ENCODE data around the gene PTGS1. TPM values are rescaled to one million over a fixed set of nuclear protein-coding genes. Genes with fewer than 3 reads are reported as not detected.

Gene PTGS1
- total RNA-seq, 1 donor from 2014 or later, result 8.2 TPM

GRCh38 chr9:122367774-122368460 is 2.9 kb upstream of the PTGS1 start:
- DNase-seq (ENCODE audit: low spot score in 2 of 2, unreplicated experiment in 2 of 2), result no peak
- H3K9me3 Mint-ChIP-seq, result peaks cover 4% of the 10 kb centered on the region
- H3K4me3 Mint-ChIP-seq, result no peak overlapping the region
- TF ChIP-seq CTCF (IDR thresholded peaks at IDR 0.05; ENCODE audit: unreplicated experiment), result no peak
- H3K27me3 Mint-ChIP-seq (ENCODE audit: low read depth), result peaks cover 54% of the 10 kb centered on the region
- no peaks in the 10 kb centered on the region for H3K36me3 Mint-ChIP-seq
- peaks cover 14% of the 10 kb centered on the region for H3K4me1 Mint-ChIP-seq
- H3K27ac Mint-ChIP-seq, result no peak overlapping the region

DNA sequence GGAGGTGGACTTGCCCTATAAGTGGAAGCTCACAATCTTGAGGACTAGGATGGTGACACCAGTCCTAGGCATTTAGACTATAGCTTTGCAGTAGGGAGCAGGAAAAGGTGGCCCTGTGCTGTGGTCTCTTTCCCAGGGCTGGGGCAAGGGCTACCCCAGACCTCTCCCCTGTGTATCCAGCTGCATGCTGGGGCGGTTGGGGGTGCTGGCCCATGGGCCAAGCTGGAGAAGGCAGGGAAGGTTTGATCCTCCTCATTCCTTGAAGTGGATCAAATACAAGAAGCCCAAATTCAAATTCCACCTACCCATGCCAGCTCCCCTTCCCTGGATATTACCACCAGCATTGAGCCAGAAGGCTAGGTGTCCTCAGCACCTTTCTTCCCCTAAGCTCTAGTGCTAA is 2.2 kb upstream of the PTGS1 start:
- no peak overlapping the region for H3K27ac Mint-ChIP-seq
- peaks cover 15% of the 10 kb centered on the region for H3K4me1 Mint-ChIP-seq
- TF ChIP-seq CTCF (IDR thresholded peaks at IDR 0.05; ENCODE audit: unreplicated experiment), result no peak
- H3K27me3 Mint-ChIP-seq (ENCODE audit: low read depth), result peaks cover 58% of the 10 kb centered on the region
- H3K4me3 Mint-ChIP-seq, result no peak overlapping the region
- peaks cover 4% of the 10 kb centered on the region for H3K9me3 Mint-ChIP-seq
- H3K36me3 Mint-ChIP-seq, result no peaks in the 10 kb centered on the region
- no peak for DNase-seq (ENCODE audit: low spot score in 2 of 2, unreplicated experiment in 2 of 2)

- no peak overlapping the region for H3K27ac Mint-ChIP-seq
- H3K36me3 Mint-ChIP-seq, result no peaks in the 10 kb centered on the region
- TF ChIP-seq CTCF (IDR thresholded peaks at IDR 0.05; ENCODE audit: unreplicated experiment), result no peak
- peaks cover 16% of the 10 kb centered on the region for H3K4me1 Mint-ChIP-seq
- DNase-seq (ENCODE audit: low spot score in 2 of 2, unreplicated experiment in 2 of 2), result no peak
- H3K27me3 Mint-ChIP-seq (ENCODE audit: low read depth), result peaks cover 70% of the 10 kb centered on the region
- H3K9me3 Mint-ChIP-seq, result peaks cover 4% of the 10 kb centered on the region
- no peak overlapping the region for H3K4me3 Mint-ChIP-seq
Measured at GRCh38 chr9:122370303-122370702, 521 bp upstream of the PTGS1 start.

DNA sequence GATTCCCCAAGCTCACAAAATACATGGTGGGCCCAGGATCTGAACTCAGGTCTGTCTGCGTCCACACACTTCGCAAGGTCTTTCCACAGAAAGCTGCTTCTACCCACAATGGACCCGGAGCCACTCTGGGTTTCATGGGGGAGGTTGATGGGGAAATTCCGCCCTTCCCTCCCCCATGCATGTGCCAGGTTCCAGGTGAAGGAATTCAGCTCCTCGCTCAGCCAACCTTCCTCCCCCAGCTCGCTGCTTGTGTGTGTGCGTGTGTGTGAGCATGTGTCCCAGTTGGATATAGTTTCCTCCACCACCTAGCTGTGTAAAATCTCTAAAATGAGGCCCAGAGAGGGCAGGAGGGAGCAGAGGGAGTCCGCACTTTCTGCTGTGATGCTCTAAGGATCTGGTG is 1.0 kb downstream of the PTGS1 start:
- peaks cover 30% of the 10 kb centered on the region for H3K4me1 Mint-ChIP-seq

GRCh38 chr9:122372856-122373845 is 2.3 kb downstream of the PTGS1 start:
- DNase-seq (ENCODE audit: low spot score in 2 of 2, unreplicated experiment in 2 of 2), result no peak
- H3K36me3 Mint-ChIP-seq, result no peaks in the 10 kb centered on the region
- no peak overlapping the region for H3K27ac Mint-ChIP-seq
- no peak for TF ChIP-seq CTCF (IDR thresholded peaks at IDR 0.05; ENCODE audit: unreplicated experiment)
- H3K9me3 Mint-ChIP-seq, result peaks cover 4% of the 10 kb centered on the region
- peaks cover 65% of the 10 kb centered on the region for H3K27me3 Mint-ChIP-seq (ENCODE audit: low read depth)
- H3K4me1 Mint-ChIP-seq, result peaks cover 38% of the 10 kb centered on the region
- H3K4me3 Mint-ChIP-seq, result no peak overlapping the region

More for the DNA sequence above, 1.0 kb downstream of the PTGS1 start:
- DNase-seq (ENCODE audit: low spot score in 2 of 2, unreplicated experiment in 2 of 2), result no peak
- no peaks in the 10 kb centered on the region for H3K36me3 Mint-ChIP-seq
- no peak overlapping the region for H3K4me3 Mint-ChIP-seq
- TF ChIP-seq CTCF (IDR thresholded peaks at IDR 0.05; ENCODE audit: unreplicated experiment), result no peak
- H3K9me3 Mint-ChIP-seq, result peaks cover 4% of the 10 kb centered on the region
- no peak overlapping the region for H3K27ac Mint-ChIP-seq
- peaks cover 70% of the 10 kb centered on the region for H3K27me3 Mint-ChIP-seq (ENCODE audit: low read depth)
